HG03571 (cell line): ENCODE measurements around the gene GPT2.
A peak's percentile ranks its signal among the peaks of the same experiment; 100 is the strongest.

Experiments used
- ATAC-seq: cut with Tn5 transposase; IDR thresholded peaks from one replicate; pipeline ENCODE4 v1.9.1; 2021; ENCODE audit not compliant: unreplicated experiment

GPT2 gene

DNA sequence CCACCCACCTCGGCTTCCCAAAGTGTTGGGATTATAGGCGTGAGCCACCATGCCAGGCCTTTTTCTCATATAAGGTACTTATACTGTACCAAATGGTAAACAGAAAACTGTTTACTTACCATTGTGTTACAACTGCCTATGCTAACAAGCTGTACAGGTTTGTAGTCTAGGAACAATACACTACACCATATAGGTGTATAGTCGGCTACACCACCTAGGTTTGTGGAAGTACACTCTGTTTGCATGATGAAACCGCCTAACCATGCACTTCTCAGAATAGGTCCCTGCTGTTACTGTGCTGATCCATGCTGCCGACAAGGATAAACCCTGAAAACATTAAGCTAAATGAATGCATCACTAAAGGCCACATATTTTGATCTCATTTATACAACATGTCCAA, 70.4 kb downstream of the GPT2 start:
- no peak for ATAC-seq

DNA sequence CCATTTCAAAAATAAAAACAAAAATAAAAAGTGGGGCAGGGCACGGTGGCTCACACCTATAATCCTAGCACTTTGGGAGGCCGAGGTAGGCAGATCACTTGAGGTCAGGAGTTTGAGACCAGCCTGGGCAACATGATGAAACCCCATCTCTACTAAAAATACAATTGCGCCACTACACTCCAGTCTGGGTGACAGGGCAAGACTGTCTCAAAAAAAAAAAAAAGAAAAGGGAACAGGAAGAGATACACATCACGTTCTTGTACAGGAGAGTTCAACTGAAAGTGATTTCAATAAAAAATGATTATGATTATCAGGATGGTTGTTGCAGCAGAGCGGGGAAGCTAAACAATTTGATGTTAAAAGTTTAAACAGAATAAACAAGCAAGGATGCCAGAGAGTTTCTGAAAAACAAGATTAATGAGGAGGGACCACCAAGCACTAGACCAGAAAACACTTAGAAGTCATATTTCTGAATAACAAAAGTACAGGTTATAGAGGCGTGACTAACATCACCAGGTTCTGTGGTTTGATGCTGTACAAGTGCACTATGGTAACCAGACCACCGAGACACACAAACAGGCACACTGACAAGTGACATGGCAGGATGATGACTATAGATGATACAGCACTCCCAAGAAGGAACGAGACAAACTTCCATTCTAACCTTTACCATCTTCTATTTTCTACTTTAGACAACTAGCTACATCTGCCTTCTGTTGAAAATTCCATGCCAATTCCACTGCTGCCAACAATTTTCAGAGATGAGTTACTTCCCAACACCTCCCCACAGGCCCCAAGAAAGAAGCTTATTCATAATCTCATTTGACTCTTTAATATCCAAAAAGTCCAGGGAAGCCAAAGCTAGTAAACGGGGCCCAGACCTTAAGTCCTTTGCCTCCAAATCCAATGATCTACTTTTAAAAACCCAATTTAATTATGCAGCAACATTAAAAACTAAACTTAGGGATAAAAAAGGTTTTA, 77.5 kb downstream of the GPT2 start:
- peak; percentile 79 for ATAC-seq

DNA sequence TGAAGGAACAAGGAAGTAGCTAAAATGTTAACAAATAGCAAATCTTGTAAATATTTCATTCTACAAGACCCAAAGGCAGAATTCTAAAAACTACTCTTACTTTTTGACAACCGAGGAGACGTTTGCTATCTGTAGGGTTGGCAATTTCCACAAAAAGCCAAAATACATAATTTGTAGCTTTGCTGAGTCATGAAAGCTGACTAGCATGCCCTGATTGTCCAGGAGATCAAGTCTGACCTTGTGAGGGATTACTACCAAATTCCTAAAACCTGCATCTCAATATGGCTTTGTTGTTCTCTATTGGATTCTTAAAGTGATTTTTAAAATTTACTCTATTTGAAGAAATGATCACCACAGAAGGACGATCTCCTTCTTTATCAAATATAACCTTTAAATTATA, 78.5 kb downstream of the GPT2 start:
- ATAC-seq: no peak

DNA sequence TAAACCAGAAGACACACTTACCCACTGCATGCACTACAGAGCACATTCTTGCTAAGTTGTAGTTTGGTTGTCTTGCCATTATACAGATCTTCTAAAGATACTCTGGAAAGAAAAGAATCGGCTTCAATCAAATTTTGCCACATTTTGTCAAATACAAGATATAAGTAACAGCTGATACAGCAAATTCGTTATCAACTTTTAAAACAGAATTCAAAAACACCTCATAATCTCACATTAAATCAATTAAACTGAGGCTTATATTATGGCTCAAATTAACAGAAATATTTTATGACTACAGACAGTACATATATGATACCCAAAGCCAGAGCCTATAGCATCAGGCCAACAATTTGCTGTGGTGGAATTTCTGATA, 83.9 kb downstream of the GPT2 start:
- no peak for ATAC-seq

DNA sequence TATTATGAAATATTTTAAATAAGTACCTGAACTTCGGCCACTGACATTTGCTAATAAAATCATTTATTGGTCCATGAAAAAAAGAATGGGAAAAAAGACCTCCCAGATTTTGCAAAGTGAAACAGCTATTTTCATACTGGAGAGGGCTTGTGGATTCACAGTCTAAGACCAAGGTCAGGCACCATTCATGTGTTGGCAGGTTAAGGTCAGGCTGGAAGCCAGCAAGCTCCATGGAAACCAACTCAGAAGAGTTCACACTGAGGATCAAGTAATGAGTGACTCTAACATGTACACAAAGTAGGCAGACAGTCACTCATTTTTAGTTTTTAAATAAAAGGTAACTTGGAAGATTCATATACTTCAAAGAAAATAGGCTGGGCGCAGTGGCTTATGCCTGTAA, 85.9 kb downstream of the GPT2 start:
- no peak for ATAC-seq

DNA sequence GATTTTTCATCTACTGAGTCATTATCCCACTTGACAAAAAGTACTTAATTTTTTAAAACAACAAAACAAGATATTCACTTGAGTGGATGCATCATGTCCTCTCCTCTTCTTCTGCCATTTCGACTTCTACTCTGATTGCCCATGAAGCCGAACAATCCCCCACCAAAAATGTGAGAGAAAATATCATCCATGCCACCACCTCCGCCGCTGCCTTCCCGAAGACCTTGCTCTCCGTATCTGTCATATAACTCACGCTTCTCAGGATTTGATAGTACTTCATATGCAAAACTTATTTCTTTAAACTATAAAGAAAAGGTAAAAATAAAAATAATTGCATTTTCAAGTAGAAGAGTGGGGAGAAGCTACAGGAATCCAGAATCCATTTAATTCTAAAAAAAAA, 87.1 kb downstream of the GPT2 start:
- ATAC-seq: no peak

DNA sequence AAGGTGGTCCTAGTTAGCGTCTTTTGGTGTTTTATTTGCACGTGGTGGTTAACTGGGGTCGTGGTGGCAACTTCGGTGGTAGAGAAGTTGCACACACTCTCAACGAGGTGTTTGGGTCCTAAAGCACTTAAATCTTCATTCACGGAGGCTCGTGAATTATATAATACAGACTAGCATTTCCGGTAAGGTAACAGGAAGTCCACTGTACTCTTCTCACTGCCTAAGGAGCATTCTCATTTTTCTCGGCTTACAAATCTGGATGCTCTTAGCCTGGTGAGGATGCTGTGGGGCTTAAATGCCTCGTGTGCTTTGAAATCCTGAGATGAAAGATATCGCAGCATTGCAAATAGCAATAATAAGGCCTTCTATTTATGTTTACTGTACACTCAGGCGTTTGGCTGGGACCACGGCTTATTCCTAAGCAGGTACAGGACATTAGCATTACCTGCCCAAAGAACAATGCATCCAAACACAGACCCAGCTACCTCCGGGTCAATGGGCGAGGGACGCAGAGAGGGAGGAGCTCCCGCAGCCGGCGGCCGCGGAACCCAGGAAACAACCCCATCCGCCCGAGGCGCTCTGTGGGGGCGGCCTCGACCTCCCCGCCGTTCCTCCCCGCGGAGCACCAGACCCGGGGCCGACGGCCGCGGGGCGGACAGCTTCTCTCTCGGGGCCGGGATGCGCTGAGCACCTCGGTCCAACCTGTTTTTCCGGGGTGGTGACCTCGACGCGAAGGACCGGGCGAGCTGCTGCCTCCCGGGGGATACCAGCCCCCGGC, 88.5 kb downstream of the GPT2 start:
- peak; percentile 51 for ATAC-seq

DNA sequence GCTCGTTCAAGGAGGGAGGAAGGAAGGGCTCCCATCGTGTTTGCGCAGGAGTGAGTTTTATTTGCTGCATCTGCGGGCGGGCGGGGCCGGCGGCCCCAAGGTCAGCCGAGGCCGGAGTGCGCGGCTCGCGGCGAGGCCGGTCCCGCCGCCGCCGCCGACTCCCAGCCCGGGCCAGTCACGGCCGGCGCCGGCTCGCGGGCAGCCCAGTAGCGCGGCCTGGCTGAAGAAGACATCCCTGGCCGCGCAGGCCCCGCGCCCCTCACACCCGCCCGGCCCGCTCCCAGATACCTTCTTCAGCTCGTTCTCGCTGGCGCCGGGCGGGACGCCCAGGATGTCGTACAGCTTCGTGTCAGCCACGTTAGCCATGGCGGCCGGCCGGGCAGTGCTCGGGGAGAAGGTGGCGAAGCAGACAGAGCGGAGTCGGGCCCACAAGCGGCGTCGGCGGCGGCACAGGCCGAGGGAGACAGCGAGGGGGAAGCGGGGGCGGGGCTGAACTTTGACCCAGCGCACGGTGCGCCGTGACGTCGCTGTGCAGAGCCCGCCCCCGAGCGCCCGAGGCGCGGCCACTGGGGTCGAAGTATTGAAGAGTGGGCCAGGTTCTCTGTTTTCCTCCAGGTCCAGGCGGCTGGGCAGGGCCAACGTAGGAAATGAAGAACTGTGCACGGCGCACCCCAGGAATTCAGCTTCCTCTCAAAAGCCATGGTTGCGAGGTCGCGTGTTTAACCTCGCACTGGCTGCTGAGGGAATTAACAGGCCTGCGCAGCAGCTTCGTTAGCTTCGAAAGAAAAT, 89.2 kb downstream of the GPT2 start, which contains the start of gene DNAJA2:
Gene DNAJA2 (minus strand): TSS at position 468 of the 789 bp plus-strand sequence. CDS start 102 bp downstream, at position 366.
- ATAC-seq: peak; percentile 80

DNA sequence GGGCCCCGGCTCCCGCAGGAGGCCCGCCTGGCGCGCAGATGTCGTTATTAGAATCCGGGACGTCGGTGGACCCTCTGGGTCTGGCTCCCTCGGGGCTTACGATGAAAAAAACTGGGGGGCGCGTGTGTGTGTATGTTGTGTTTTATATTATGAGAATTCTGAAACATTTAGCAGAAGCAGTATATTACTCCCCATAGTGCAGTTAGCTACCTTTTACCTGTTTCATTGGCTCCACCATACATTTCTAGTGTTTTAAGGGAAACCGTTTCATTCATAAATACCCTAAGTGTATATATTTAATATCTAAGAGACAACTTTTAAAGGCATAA, 89.8 kb downstream of the GPT2 start:
- peak; percentile 29 for ATAC-seq

DNA sequence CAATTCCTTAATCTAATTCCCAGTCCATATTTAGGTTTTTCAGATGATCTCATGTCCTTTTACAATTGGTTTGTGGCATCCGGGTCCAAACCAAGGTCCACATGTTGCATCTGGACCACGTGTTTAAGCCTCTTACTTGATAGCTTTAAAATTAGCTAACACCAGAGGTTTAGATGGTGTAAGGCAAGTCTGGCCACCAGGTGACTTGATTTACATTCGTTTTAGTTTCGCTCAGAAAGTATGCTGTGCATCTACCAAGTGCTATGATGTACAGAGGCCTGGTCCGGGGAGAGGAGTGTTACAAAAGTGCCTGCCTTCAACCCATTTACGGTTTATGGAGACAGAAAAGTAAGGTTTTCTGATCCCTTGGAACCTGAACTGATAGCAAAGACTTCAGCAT, 90.2 kb downstream of the GPT2 start:
- no peak for ATAC-seq

DNA sequence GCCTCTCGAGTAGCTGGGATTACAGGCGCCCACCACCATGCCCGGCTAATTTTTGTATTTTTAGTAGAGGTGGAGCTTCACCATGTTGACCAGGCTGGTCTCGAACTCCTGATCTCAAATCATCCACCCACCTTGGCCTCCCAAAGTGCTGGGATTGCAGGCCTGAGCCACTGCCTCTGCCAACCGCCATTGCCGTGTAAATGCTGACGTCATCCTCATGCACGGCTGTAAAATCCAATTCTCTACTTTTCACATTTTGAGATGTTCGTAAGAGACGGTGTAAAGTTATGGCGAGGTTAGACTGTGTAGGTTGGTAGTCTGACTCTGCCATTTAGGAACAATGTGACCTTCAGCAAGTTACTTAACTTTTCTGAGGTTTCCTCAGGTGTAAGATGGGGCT, 91.0 kb downstream of the GPT2 start:
- no peak for ATAC-seq

DNA sequence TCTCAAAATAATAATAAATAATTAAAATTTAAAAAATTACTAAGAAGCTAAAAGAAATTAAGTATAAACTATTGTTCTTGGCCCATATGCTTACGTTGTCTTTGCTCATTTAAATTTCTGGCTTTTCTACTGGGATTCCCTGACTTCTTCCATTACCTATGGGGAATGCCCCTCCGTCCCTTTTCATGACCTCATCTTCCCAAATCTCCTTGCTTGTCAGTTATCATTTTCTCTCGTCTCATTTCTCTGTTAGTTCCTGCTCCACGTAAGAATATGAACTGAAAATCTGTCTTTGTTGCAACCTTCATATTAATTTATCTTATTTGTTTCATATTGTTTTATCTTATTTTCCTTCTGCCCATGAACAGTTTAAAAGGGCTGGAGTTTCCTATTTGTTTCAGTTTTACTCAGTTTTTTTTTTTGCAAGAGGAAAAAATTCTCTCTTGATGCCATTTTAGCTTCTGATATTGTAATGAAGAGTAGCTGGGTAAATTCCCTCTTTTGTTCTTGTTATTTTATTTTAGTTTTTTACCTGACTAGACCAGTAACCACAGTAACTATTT, 91.8 kb downstream of the GPT2 start:
- no peak for ATAC-seq

DNA sequence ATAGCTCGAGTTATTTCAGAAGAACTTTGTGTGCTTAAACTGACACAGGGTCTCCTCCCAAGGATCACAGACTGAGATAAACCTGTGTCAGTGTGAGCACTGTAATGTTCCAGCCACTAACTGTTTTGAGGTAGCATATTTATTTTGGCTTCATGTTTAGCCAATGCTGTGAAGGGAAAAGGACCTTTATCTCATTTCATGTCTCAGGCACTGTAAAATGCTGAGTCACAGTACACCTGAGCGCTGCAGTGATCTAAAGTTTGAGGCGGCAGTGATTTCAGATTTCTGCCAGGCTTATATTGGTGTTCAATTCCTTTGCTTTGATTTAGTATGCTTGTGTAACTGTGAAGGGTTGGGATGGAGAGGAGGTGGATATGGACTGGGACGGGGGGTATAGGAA, 92.4 kb downstream of the GPT2 start:
- no peak for ATAC-seq
